ENCODE results near the gene CACNA2D1.

DNA sequence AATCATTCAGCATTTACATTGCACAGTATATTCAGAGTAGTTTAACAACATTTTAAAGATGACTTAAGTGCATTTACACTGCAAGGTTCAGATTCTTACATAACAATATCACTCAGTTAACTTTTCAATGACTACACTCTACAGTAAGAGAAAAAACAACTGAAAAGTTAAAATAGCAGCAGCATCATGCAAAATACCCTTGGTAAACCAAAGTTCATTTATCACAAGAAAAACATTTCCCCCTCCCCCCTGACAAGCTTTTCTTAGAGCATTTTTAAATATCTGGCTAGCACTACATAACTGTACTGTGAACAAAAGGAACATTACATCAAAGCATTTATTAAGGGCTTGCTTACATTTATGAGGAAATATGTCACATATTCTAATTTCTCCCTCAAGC lies 494.3 kb downstream of the CACNA2D1 start:
- TF ChIP-seq CTCF (conservative IDR thresholded peaks at IDR 0.05 in 1 of 2, IDR thresholded peaks at IDR 0.05 in 1 of 2; ENCODE audit: low read depth in 1 of 2, low read length in 2 of 2) (no peak), EZH2 (IDR thresholded peaks at IDR 0.05; ENCODE audit: low read length, missing control alignments) (no peak)

All from fibroblast of lung (primary cell).